HuH-7 (cell line): ENCODE data around the gene URB2.
"Not testable (repeated sequence)": the region's sequence is repeated elsewhere in the genome, so short reads cannot be mapped to it uniquely, and the experiment has no call there.

Experiments used
- DNase-seq: peaks from one replicate; pipeline ENCODE4 v3.0.0; 2011; ENCODE audit warnings: low spot score

The URB2 gene

DNA sequence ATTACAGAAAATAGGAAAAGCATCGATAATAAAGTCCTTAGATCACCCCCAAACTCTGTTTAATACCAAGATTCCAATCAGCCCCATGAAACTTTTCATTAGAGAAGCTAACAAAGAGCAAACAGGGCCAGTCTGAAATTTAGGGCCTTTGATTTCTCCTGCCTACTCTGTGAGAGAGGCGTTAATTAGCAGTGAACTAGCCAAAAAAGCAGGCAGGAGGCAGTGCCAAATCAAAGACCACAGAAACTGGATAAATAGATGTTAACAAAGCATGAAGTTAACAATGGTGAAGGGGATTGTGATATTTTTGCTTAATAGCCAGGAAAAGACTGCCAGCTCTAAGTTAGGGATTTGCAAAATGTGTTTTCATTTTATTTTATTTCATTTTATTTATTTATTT is 11.3 kb upstream of the URB2 start:
- DNase-seq: no peak

DNA sequence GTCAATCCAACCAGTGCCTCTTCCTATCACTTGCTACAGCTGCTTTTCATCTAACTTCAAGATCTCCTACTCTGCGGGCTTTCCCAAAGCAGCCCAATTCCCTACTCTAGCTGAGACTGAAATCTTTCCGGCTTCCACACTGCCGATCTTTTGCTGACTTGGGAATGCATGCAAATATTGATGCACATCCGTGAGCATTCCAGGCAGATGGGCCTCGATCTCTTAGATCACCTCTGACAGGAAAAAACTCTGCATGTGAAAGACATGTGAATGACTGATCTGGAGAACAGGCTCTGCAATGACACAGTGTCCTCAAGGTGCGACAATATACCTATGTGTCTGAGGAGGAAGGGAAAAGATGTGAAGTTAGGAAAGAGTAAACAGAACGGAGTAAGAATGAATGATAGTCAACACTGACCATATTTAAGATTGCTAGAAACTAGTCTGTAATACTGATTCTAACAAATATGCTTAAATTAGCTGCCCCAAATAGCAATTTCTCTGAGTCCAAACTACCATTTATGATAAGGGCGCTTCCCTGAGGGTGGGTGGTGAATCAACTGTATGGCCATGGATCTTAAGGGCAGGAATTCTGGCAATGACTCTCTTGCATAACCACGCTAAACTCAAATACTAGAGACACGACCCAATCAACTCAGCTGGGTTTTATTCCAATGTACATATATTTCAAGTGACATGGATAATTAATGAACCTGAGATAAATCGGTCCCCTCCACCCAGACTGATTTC is 8.5 kb upstream of the URB2 start:
- DNase-seq: no peak

DNA sequence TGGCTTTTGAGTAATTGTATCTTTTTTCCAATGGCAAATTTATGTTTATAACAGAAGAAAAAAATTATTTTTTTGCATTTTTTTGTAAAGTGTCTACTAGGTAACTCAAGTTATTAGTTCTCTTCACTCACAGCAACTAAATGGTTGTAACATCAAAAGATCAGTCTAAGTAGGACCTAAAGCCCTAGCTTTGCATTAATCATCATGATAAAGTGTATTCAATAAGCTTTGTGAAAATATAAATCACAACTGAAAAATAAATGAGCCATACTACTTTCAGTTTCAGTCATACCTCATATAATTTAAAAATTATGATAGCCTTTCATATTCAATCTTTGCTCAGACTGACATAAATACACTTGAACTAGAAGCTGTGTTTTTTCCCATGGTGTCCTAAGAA is 7.0 kb upstream of the URB2 start:
- DNase-seq: no peak

DNA sequence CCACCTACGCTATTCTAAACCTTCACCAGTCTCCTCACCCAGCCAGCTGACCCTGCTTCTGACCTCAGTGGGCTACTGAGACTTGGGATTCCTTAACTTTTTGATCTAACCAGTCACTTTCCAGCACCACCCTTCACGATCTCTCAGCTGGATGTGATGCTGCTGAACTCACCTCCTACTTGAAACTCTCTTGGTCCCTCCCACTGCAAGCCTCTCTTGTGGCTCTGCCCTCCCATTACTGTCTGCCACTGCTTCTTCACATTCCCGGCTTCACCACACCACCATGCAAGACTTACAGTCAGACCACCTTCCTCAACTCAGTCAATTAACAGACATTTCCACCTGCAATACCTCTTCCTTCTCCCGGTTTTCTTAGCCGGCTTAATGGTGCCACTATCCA is 6.4 kb upstream of the URB2 start:
- DNase-seq: no peak

DNA sequence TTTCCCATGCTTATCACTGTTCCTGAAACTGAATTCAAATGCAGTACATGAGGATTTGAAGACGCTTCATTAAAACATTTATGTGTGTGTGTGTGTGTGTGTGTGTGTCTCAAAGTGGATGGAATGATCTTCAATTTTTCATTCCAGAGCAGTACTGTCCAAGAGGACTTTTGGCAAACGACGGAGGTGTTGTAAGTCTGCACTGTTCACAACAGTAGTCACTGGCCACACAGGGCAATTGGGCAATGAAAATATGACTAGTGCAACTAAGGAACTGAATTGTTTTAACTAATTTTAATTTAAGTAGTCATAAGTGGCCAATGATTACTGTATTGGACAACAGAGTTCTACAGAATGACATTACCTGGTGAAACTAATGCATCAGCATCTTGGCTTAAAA is 5.2 kb upstream of the URB2 start:
- no peak for DNase-seq

DNA sequence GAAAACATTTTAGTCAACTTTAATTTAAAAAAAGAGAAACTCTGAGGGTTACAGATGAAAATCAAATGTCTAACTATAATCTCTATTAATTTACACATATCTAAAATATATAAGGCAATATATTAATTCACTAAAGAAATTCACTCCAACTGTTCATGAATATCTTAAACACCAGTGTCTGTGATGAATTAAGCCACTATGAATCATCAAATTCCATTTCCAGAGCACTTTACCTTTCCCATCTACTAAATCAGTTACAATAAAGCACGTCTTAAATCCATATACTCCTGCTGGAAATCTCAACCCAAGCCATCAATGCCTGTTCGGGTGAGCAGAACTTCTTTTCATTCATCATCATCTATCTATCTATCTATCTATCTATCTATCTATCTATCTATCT is 4.4 kb upstream of the URB2 start:
- DNase-seq: no peak

DNA sequence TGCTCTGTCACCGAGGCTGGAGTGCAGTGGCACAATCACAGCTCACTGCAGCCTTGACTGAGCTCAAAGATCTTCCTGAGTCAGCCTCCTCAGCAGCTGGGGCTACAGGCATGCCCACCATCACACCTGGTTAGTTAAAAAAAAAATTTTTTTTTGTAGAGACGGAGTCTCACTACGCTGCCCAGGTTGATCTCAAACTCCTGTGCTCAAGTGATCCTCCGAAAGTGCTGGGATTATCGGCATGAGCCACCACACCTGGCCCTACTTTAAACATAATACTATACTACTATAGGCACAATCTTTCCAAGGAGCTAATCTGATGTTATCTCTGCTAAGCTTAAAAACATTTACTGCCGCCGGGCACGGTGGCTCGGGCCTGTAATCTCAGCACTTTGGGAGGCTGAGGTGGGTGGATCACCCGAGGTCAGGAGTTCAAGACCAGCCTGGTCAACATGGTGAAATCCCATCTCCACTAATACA is 3.4 kb upstream of the URB2 start:
- DNase-seq: not testable (repeated sequence)

DNA sequence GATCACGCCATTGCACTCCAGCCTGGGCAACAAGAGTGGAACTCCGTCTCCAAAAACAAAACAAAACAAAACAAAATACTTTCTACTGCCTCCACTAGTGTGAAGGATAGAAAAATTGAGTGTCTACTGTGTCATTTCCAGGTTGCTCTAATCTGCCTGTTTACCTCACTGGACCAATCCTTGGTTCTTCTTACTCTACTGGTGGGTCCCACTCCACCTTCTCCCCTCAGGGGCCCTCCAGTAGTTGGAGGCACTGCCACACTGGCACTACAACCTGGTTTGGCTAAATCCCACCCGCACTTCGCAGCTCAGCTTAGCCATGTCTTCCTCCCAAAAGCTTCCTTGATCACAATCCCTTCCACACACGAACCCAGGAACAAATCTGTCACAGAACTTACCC is 2.8 kb upstream of the URB2 start:
- no peak for DNase-seq

DNA sequence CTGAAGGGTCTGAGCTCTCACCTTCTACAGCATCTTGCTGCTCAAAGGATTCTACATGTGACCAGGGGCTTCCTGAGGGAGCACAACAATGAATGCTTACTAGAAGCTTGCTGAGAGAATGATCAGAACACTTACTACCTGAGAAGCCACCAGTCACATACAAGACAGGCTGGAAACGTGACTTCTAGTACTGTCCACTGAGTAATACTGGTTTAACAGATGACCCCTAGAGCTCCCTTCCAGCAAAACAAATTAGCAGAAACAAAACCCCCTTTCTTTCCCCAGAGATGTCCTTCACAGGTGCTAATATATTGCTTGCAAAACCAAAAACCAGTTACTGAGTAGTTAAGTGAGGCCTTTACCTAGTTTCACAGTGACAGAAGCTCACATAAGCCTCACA is 2.2 kb upstream of the URB2 start:
- no peak for DNase-seq

DNA sequence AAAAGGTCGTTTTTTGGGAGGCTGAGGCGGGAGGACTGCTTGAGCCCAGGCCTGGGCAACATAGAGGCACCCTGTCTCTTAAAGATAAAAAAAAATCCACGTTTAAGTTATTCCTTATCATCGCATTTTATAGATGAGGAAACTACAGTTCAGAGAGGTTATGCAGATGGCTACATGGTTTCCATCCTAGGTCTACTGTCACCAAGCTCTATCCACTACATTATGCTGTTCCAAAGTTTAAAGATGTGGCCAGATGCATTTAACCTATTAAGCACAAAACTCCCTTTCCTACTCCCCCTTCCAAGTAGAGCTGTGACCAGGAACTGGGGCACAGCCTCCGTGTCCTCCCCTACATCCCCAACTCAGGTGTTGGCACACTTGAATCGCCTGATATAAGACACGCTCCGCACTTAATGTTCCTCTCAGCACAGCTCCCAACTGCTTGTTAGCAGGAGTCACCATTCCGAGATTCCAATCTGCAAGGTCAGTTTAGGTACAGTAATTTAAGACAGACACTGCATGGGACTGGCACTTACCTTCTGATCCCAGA is 1.5 kb upstream of the URB2 start:
- no peak for DNase-seq

DNA sequence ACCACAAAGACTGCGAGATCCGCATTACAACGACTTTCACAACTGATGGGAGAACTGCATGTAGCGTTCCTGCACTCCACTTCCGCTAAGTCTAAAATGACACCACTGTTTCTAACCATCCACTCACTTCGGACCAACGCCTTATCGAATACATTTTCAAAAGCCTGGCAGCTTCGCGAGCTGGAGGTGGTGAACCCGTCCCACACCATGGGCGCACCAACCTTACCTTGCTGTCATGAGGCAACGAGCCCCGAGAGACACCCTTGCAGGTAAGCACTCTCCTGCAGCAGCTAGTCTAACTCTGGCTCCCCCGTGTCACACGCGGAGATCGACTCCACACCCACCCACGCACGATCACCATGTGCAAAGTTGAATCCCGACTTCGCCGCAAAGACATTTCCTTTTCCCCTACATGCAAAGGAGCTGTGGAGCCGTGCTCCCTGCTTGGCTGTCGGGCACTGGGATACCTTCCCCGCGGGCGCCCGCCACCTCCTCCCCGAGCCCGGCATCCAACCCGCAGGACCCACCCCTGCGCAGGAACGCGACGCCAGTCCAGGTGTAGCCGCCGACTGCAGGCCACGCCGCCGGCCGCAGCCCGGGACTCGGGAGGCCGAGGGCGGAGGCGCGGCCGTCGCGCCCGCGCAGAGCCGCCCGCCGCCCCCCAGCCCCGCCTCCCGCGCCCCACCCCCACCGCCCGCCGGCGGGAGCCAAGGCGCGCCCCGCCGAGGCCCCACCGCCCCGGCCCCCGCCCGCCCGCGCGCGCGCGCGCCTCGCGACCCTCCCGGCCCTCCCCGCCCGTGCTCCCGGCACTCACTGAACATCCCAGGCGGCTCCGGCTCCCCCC is 754 bp upstream of the URB2 start:
- DNase-seq: peak; percentile 76

DNA sequence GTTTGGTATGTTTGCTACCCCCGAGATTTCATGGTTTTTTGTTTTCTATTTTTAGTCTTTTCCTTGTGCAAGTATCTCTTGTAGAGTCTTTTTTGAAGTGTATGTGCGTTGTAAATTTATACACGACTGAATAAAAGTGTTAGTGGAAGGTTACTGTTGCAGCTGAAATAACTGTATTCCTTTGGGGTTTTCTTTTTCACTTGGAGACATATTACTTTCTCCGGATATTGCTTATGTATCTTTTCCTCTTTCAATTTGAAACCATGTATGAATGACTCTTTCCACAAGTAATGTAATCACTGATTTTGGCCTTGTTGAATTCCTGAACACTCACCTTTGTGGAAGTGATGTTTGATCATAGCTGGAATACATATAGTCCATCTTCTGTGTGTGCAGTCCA is 956 bp downstream of the URB2 start:
- DNase-seq: no peak

DNA sequence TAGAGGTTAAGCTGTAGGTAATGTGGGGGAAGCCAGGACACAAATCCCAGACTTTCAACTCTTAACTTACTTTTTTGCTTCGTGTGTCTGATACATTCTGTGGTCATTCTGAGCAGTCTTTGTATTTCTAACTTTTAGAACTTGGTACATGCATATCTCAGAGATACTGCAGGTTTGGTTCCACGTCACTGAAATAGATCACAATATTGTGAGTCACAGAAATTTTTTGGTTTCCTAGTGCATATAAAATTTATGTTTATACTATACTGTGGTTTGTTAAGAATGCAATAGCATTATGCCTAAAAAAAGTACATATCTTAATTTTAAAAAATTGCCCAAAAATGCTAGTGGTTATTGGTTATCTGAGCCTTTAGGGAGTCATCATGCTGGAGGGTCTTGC is 3.2 kb downstream of the URB2 start:
- DNase-seq: no peak

DNA sequence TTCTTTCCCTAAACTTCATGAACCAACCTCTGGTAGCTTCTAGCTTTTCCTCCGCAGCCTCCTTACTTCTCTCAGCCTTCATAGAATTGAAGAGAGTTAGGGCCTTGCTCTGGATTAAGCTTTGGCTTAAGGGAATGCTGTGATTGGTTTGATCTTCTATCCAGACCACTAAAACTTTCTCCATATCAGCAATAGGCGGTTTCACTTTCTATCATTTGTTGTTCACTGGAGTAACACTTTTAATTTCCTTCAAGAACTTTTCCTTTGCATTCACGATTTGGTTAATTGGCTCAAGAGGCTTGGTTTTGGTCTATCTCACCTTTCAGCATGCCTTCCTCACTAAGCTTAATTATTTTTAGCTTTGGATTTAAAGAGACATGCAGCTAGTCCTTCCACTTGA is 5.1 kb downstream of the URB2 start:
- DNase-seq: no peak

DNA sequence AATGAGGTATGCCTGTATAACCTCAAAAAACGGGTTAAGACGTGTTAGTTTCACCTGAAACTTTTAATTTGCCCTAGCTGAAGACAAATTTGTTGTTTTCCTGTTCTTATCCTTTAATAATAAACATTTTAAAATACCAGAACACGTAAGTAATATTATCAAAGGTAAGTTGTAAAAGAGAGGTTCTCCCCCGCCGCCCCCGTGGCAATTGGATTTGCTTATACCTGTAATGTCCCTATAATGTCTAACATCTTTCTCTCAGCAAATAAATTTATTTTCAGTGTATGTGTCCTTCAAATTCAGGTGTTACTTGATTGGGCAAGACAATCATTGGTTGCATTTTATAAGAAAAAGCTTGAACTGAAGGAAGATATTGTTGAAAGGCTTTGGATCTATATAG is 5.9 kb downstream of the URB2 start:
- no peak for DNase-seq

DNA sequence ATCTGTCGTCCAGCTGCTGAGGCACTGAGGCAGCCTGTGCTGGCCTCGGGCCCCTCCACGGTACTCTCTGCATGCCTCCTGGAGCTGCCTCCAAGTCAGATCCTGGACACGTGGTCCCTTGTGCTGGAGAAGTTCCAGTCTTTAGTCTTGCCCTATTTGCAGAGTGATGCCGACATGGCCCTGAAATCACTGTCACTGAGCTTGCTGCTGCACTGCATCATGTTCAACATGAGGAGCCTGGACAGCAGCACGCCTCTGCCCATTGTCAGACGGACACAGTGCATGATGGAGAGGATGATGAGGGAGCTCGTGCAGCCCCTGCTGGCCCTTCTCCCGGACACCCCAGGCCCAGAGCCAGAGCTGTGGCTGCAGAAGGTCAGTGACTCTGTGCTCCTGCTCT is 10.0 kb downstream of the URB2 start:
- DNase-seq: no peak

DNA sequence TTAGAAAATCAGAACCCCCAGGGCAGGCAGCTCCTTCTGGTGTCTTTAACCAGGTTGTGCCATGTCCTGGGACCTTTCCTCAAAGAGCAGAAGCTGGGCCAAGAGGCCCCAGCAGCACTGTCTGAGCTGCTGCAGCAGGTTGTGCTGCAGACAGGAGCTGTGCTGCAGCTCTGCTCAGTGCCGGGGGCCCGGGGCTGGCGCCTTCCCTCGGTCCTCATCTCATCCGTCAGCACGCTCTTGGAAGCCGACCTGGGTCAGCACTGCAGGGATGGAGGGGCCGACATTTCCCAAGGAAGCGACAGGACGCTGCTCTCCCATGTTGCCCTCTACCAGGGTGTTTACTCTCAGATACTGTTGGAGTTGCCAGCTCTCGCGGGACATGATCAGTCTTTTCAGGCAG is 11.7 kb downstream of the URB2 start:
- no peak for DNase-seq

DNA sequence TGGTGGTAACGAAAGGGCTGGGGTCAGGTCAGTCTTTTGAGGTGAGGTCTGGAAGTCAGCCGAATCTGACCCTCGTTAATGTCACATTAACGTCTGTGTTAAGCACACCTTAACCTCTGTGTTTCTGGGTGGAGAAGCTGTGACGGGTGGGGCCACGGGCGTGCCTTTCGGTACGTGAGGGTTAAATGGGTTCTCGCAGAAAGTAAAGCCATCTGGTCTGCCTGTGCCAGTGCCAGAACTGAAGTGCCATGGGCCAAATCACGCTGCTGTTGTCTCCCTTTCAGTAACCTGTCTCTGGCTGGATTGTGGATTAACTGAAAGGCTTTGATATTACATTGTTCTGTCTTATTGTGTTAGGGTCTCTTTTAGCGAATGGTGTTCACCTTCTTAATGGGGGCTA is 14.4 kb downstream of the URB2 start:
- no peak for DNase-seq

DNA sequence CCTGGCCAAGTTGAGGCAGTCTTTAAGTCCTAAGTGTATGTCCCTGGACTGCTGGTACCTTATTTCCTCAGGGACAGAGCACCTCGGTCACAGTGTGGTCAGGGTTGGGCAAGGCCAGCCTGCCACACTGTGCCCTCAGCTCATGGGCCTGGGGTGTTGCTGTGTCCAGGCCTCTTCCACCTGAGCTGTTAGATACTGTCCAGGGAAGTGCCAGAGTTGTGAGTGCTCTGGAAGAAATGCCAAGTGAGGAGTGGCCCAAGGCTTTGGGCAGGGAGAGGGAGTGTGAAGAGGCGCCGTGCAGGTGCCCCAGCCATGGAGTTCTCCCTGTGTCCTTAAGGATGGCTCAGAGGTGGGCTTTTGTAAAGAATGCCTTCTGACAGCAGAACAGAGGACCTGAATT is 15.3 kb downstream of the URB2 start:
- DNase-seq: no peak

DNA sequence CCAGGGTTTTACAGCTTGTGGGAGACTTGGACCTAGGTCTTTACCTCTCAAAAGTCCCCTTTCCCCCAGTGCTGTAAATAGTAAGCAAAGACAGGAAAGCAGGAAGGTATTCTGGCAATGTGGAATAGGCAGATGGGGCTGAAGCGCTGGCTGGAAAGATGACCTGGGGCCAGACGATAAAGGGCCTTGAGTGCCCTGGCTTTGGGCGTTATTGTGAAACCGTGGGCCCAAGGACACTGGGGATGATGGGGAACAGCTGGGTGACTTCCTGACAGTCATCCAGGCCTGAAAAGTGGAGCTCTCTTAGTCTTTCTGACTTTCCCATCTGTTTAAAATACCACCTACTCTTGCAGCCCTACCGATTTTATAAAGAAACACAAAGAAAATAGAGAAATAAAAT is 16.3 kb downstream of the URB2 start:
- no peak for DNase-seq

DNA sequence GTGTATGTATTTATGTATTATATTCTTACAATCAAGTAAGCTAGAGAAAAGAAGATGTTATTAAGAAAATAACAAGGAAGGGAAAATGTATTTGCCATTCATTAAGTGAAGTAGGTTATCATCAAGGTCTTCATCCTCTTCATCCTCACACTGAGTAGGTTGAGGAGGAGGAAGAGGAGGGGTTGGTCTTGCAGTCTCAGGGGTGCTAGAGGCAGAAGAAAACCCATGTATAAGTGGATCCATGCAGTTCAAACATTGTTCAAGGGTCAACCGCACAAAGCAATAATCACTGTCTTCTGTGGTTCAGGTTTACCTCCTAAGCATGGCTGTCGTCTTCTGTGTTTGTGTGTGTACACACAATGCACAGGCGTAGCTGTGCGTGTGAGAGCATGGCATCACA is 16.9 kb downstream of the URB2 start:
- DNase-seq: no peak

DNA sequence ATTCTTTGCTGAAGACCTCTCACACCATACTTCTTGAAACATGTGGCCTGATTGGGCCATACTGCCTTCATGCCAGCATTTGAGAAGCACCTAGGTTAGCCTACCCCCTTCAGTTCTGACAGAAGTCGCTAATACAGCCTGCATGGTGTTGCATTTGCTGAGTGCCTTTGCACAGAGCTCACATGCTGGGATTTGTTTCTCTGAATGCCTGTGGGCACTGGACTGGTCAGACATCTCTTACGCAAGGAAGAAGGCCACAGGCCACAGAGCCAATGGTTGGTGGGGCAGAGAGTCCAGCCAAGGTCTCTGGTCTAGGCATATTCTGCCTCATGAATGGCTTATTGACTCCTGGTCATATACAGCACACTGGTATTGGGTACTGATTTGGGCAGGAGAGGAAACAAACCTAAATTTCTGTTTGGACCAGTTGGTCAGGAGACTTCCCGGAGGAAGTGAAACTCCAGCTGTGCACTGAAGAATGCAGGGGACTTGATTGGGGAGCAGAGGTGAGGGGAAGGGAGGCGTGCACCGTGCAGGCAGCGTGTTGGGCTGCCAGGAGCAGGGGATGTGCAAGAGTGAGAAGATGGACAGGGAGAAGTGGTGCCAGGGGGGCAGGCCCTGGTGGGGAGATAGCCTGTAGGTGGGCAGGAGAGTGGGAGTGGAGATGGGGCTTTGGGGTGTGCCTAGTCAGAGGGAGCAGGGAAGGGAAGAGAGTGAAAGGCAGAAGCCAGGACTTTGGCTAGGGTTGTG is 18.1 kb downstream of the URB2 start:
- DNase-seq: no peak
